K562 (cell line): Measurements from ENCODE around the gene CASTOR1. TPM values are rescaled to one million over a fixed set of nuclear protein-coding genes. Genes with fewer than 3 reads are reported as not detected.

Source experiments
- ARID3B ChIP-seq: fragments of 250-450 bp; sonication (Bioruptor Pico); IDR thresholded peaks from 2 replicates; pipeline ENCODE4 v1.4.0; 2020; ENCODE audit warnings: borderline replicate concordance
- BCL6 ChIP-seq: fragments of 250-450 bp; sonication (Bioruptor Pico); IDR thresholded peaks from 2 replicates; pipeline ENCODE4 v1.4.0; 2020
- CREB3 ChIP-seq: fragments of 450-650 bp; conservative IDR thresholded peaks from 2 replicates; pipeline ENCODE4 v1.6.1; 2016; ENCODE audit warnings: missing genetic modification characterization, low read depth, mild to moderate bottlenecking, missing compliant biosample characterization, moderate library complexity
- MAFF ChIP-seq: IDR thresholded peaks from 2 replicates; pipeline ENCODE4 v1.6.1; 2012; ENCODE audit warnings: low read length, improper control_type of control experiment
- RAD21 ChIP-seq, 2 experiments: fragments of 250-450 bp in 1 of 2; fragments of 450-650 bp in 1 of 2; sonication (Bioruptor Pico) in 1 of 2; formaldehyde crosslinking in 1 of 2; IDR thresholded peaks in 1 of 2; conservative IDR thresholded peaks in 1 of 2; 2 replicates each; pipeline versions ENCODE4 v1.4.0 to v1.8.0; 2020 to 2022; ENCODE audit warnings: mild to moderate bottlenecking in 2 of 2, moderate library complexity in 1 of 2
- SMARCA5 ChIP-seq: fragments of 450-650 bp; IDR thresholded peaks from 2 replicates; pipeline ENCODE4 v1.6.1; 2016
- SMARCC2 ChIP-seq: fragments of 450-650 bp; IDR thresholded peaks from 2 replicates; pipeline ENCODE4 v1.6.1; 2017; ENCODE audit warnings: antibody characterized with exemption, moderate library complexity, mild to moderate bottlenecking, low read depth
- TRIM24 ChIP-seq, 2 experiments: fragments of 450-650 bp; IDR thresholded peaks; 2 replicates each; pipeline ENCODE4 v1.6.1; 2016
- TSC22D4 ChIP-seq: fragments of 450-650 bp; IDR thresholded peaks from 2 replicates; pipeline ENCODE4 v1.6.1; 2016; ENCODE audit warnings: missing genetic modification characterization, missing biosample characterization, control low read depth
- ZNF124 ChIP-seq: sonication (generic); formaldehyde crosslinking; IDR thresholded peaks from 2 replicates; pipeline ENCODE4 v1.8.1; 2022; ENCODE audit warnings: missing genetic modification reagents
- ZNF133 ChIP-seq: fragments of 250-450 bp; sonication (Bioruptor Pico); IDR thresholded peaks from 2 replicates; pipeline ENCODE4 v1.4.0; 2020; ENCODE audit warnings: mild to moderate bottlenecking
- ZNF197 ChIP-seq: fragments of 200-800 bp; sonication (Bioruptor generic); IDR thresholded peaks from 2 replicates; pipeline ENCODE4 v1.6.1; 2016; ENCODE audit warnings: low read depth, missing genetic modification characterization, missing compliant biosample characterization
- ZNF23 ChIP-seq: fragments of 250-450 bp; sonication (Bioruptor Pico); IDR thresholded peaks from 2 replicates; pipeline ENCODE4 v1.4.0; 2020; ENCODE audit warnings: mild to moderate bottlenecking
- ZNF436 ChIP-seq: fragments of 250-450, 450-650 bp; sonication (Bioruptor Pico); formaldehyde crosslinking; IDR thresholded peaks from 2 replicates; pipeline ENCODE4 v1.7.0; 2020; ENCODE audit warnings: mild to moderate bottlenecking
- ZNF445 ChIP-seq: fragments of 250-450 bp; sonication (Bioruptor Pico); IDR thresholded peaks from 2 replicates; pipeline ENCODE4 v1.4.0; 2020; ENCODE audit warnings: low read depth, mild to moderate bottlenecking, moderate library complexity
- ZNF668 ChIP-seq: fragments of 250-450 bp; sonication (Bioruptor Pico); IDR thresholded peaks from 2 replicates; pipeline ENCODE4 v1.8.0; 2022; ENCODE audit warnings: mild to moderate bottlenecking, inconsistent platforms
- ZNF75A ChIP-seq: fragments of 450-650 bp; formaldehyde crosslinking; IDR thresholded peaks from 2 replicates; pipeline ENCODE4 v1.4.0; 2020; ENCODE audit warnings: mild to moderate bottlenecking
- ZSCAN29 ChIP-seq: fragments of 450-650 bp; IDR thresholded peaks from 2 replicates; pipeline ENCODE4 v1.6.1; 2017
- polyA plus RNA-seq, 8 experiments: library from polyadenylated mRNA; depleted of rRNA in 4 of 8; stranded (reverse) in 5 of 8; unstranded in 3 of 8; fragments of >200 nt; fragmentation: Nextera tagmentation in 2 of 8; fragmentation: Illumina TruSeq in 1 of 8; extraction: Ambion mirVana in 2 of 8; extraction: Trizol in 1 of 8; gene quantifications; 2 replicates each; pipeline versions ENCODE4 v1.2.1 to v1.2.3, GENCODE V29; 2011 to 2014; ENCODE audit warnings: inconsistent platforms in 1 of 8, missing spikeins in 1 of 8
- total RNA-seq, 7 experiments: library from RNA; depleted of rRNA in 6 of 7; stranded (reverse); fragments of >200 nt in 6 of 7; fragmentation: Illumina TruSeq in 2 of 7; extraction: Trizol in 2 of 7; gene quantifications; 2 replicates each; pipeline versions ENCODE4 v1.2.1 to v1.2.3, GENCODE V29; 2011 to 2021; ENCODE audit warnings: low replicate concordance in 1 of 7
- TF ChIP-seq, protein P1 (sequence below): fragments of 450-650 bp; IDR thresholded peaks from 2 replicates; pipeline ENCODE4 v1.6.1; 2016; ENCODE audit warnings: low read depth

Gene CASTOR1
- total and polyA plus RNA-seq, 9 of the 15 experiments (the other 6 are each of a cell fraction or from before 2014, with no cell fraction given): 0.35 to 2.6 (median 1.1) TPM

DNA sequence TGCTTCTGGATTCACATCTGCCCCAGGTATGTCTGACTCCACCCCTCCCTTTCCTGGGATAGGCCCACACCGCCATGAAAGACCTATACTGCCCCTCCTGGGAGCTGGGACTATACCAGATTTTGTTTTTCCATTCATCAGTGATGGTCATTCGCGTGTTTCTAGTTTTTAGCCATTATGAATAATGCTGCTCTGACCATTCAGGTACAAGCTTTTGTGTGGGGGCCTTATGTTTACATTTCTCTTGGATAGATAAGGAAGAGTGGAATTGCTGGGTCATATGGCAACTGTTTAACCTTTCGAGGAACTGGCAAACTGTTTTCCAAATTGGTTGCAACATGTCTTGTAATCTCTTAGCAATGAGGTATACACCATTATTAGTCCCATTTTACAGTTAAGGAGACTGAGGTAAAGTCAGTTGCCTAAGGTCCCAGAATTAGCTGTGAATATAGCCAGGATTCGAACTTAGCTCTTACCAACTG is 38.6 kb upstream of the CASTOR1 start (continued):
- TF ChIP-seq SMARCC2 (no peak), ARID3B (CRISPR knock-in tag) (no peak), CREB3 (tag) (no peak), ZSCAN29 (no peak), RAD21 (CRISPR knock-in tag; conservative IDR thresholded peaks at IDR 0.05 in 1 of 2, IDR thresholded peaks at IDR 0.05 in 1 of 2) (peak; percentile 25 to 35; a peak in 2 of 4 replicates), ZNF197 (no peak), ZNF668 (CRISPR knock-in tag) (no peak), ZNF445 (CRISPR knock-in tag) (no peak), ZNF436 (no peak), TSC22D4 (no peak), ZNF23 (CRISPR knock-in tag) (no peak), SMARCA5 (peak; percentile 79; the same call in 1 of the 2 replicates), BCL6 (CRISPR knock-in tag) (no peak), MAFF (no peak), ZNF75A (no peak), ZNF124 (CRISPR knock-in tag) (no peak), TRIM24 (IDR thresholded peaks at IDR 0.05) (peak in 1 of 2 experiments; percentile 50; a peak in 1 of 4 replicates), ZNF133 (no peak)
- TF ChIP-seq, protein P1, sequence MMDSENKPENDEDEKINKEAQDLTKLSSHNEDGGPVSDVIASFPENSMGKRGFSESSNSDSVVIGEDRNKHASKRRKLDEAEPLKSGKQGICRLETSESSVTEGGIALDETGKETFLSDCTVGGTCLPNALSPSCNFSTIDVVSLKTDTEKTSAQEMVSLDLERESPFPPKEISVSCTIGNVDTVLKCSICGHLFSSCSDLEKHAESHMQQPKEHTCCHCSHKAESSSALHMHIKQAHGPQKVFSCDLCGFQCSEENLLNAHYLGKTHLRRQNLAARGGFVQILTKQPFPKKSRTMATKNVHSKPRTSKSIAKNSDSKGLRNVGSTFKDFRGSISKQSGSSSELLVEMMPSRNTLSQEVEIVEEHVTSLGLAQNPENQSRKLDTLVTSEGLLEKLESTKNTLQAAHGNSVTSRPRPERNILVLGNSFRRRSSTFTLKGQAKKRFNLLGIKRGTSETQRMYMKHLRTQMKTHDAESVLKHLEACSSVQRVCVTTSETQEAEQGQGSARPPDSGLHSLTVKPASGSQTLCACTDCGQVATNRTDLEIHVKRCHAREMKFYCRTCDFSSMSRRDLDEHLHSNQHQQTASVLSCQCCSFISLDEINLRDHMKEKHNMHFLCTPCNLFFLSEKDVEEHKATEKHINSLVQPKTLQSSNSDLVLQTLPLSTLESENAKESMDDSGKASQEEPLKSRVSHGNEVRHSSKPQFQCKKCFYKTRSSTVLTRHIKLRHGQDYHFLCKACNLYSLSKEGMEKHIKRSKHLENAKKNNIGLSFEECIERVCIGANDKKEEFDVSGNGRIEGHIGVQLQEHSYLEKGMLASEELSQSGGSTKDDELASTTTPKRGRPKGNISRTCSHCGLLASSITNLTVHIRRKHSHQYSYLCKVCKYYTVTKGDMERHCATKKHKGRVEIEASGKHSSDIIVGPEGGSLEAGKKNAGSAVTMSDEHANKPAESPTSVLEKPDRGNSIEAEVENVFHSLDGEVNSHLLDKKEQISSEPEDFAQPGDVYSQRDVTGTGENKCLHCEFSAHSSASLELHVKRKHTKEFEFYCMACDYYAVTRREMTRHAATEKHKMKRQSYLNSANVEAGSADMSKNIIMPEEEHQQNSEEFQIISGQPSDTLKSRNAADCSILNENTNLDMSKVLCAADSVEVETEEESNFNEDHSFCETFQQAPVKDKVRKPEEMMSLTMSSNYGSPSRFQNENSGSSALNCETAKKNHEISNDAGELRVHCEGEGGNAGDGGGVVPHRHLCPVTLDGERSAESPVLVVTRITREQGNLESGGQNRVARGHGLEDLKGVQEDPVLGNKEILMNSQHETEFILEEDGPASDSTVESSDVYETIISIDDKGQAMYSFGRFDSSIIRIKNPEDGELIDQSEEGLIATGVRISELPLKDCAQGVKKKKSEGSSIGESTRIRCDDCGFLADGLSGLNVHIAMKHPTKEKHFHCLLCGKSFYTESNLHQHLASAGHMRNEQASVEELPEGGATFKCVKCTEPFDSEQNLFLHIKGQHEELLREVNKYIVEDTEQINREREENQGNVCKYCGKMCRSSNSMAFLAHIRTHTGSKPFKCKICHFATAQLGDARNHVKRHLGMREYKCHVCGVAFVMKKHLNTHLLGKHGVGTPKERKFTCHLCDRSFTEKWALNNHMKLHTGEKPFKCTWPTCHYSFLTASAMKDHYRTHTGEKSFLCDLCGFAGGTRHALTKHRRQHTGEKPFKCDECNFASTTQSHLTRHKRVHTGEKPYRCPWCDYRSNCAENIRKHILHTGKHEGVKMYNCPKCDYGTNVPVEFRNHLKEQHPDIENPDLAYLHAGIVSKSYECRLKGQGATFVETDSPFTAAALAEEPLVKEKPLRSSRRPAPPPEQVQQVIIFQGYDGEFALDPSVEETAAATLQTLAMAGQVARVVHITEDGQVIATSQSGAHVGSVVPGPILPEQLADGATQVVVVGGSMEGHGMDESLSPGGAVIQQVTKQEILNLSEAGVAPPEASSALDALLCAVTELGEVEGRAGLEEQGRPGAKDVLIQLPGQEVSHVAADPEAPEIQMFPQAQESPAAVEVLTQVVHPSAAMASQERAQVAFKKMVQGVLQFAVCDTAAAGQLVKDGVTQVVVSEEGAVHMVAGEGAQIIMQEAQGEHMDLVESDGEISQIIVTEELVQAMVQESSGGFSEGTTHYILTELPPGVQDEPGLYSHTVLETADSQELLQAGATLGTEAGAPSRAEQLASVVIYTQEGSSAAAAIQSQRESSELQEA: no peak
